Measurements from ENCODE around the gene C3. TPM values are rescaled to one million over a fixed set of nuclear protein-coding genes. Genes with fewer than 3 reads are reported as not detected.

C3 gene
- total RNA-seq, 1 experiment from 2014 or later, result 7.0 TPM

DNA sequence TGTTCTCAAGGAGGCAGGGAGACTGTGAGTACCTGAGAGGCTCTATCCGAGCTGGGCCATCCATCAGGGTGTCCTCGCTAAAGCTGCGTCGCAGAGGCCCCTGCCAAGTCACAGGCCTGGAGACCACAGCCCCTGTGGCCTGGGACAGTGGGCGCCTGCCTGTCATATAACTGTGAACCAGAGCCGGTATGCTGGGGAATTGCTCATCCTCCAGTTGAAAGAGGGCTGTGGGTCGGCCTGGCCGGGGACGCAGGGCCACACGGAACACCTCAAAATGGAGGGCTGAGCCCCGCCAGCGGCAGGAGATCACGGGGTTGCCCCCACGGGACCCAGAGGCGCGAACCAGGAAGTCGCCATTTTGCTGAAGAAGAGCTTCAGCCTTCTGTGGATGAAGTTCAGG is 40.2 kb upstream of the C3 start (continued):
- TF ChIP-seq, protein P1, sequence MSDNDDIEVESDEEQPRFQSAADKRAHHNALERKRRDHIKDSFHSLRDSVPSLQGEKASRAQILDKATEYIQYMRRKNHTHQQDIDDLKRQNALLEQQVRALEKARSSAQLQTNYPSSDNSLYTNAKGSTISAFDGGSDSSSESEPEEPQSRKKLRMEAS (IDR thresholded peaks at IDR 0.05), result no peak
- TF ChIP-seq RAD21 (IDR thresholded peaks at IDR 0.05; ENCODE audit: low read depth), result no peak

DNA sequence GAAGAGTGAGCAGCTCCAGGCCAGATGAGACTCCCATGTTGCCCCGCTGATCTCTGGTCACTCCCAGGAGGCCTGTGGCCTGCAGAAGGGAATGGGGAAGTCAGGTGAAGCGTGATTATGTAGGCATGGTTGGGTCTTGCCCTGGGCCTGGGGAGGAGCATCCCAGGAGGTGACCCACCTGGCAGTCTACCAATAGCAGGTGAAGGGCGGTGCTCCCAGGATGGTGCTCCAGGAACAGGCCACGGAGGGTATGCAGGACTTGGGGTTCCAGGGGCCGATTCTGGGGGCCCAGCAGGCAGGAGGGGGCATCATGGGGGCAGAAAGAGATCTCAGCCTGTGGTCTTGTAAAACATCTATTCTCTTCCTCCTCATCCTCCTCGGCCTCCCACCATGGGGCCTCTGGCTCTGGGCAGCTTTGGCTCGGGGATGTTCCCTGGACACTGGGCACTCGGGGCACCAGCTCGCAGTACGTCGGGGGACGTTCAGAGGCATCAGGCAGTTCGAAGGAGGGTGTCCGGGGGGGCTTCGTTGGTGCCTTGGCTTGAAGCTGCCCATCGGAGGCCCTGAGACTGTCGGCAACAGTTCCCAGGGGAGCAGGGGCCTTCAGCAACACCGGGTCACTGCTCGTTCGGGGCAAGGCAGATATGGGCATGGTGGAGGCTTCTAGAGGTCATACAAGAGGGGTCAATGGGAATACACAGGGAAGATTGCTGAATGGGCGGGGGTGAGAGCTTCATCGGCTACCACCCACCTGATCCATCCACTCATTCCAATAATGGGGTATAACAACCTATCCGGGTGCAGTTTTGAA is 34.4 kb upstream of the C3 start:
- DNase-seq (ENCODE audit: low read depth, low spot score) (no peak), ATAC-seq (no peak)
- Histone ChIP-seq H3K4me2 (ENCODE audit: low read length) (no peak overlapping the region), H2AFZ (ENCODE audit: low read depth, low read length, poor library complexity, severe bottlenecking) (no peak overlapping the region), H3K27me3 (ENCODE audit: insufficient read depth, low read length) (no peaks in the 10 kb centered on the region), H3K27ac (ENCODE audit: low read depth, low read length) (peak overlapping the region; percentile 88), H4K20me1 (ENCODE audit: insufficient read depth) (no peaks in the 10 kb centered on the region; the same call in 1 of the 2 replicates), H3K79me2 (ENCODE audit: insufficient read depth, low read length) (peaks cover 2% of the 10 kb centered on the region; the same call in 1 of the 2 replicates), H3K9ac (ENCODE audit: low read length) (no peak overlapping the region), H3K9me2 (ENCODE audit: insufficient read depth) (no peaks in the 10 kb centered on the region), H3K4me1 (ENCODE audit: control insufficient read depth in 1 of 2, insufficient read depth in 2 of 2, low read length in 2 of 2) (peaks cover 13 to 31% of the 10 kb centered on the region in 2 experiments; a peak in 3 of 4 replicates), H3K4me3 (replicated peaks in 1 of 2; ENCODE audit: low read depth in 1 of 2, low read length in 2 of 2) (no peak overlapping the region), H3K36me3 (ENCODE audit: control insufficient read depth in 1 of 2, insufficient read depth in 2 of 2, low read length in 2 of 2) (peaks cover 10 to 38% of the 10 kb centered on the region in 2 experiments; a peak in 2 of 4 replicates), H3K9me3 (ENCODE audit: control insufficient read depth in 1 of 2, insufficient read depth in 1 of 2, low read depth in 1 of 2, low read length in 2 of 2) (no peaks in the 10 kb centered on the region)
- intact Hi-C loops (cut with micrococcal nuclease), result loop anchor here (5.0 kb wide), 1 partner anchor 238 kb away; no protein-coding TSS in a partner anchor
- BruUV-seq (replicated peaks), result no TSS peak
- TF ChIP-seq SP1 (IDR thresholded peaks at IDR 0.05; ENCODE audit: low read depth) (no peak), POLR2AphosphoS5 (IDR thresholded peaks at IDR 0.05; ENCODE audit: low read depth, low read length) (no peak), YY1 (IDR thresholded peaks at IDR 0.05; ENCODE audit: extremely low read depth, insufficient replicate concordance, low read depth, low read length) (no peak), CBX3 (IDR thresholded peaks at IDR 0.05; ENCODE audit: low read depth) (no peak), FOSL1 (IDR thresholded peaks at IDR 0.05; ENCODE audit: low read depth) (no peak), EZH2 (IDR thresholded peaks at IDR 0.05) (no peak), ELF1 (IDR thresholded peaks at IDR 0.05; ENCODE audit: borderline replicate concordance, low read depth) (no peak)
- TF ChIP-seq, protein P2, sequence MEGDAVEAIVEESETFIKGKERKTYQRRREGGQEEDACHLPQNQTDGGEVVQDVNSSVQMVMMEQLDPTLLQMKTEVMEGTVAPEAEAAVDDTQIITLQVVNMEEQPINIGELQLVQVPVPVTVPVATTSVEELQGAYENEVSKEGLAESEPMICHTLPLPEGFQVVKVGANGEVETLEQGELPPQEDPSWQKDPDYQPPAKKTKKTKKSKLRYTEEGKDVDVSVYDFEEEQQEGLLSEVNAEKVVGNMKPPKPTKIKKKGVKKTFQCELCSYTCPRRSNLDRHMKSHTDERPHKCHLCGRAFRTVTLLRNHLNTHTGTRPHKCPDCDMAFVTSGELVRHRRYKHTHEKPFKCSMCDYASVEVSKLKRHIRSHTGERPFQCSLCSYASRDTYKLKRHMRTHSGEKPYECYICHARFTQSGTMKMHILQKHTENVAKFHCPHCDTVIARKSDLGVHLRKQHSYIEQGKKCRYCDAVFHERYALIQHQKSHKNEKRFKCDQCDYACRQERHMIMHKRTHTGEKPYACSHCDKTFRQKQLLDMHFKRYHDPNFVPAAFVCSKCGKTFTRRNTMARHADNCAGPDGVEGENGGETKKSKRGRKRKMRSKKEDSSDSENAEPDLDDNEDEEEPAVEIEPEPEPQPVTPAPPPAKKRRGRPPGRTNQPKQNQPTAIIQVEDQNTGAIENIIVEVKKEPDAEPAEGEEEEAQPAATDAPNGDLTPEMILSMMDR (IDR thresholded peaks at IDR 0.05 in 2 of 3, conservative IDR thresholded peaks at IDR 0.05 in 1 of 3; ENCODE audit: borderline replicate concordance in 1 of 3, insufficient read depth in 1 of 3, low read depth in 2 of 3, low read length in 2 of 3), result no peak
- TF ChIP-seq, protein P3, sequence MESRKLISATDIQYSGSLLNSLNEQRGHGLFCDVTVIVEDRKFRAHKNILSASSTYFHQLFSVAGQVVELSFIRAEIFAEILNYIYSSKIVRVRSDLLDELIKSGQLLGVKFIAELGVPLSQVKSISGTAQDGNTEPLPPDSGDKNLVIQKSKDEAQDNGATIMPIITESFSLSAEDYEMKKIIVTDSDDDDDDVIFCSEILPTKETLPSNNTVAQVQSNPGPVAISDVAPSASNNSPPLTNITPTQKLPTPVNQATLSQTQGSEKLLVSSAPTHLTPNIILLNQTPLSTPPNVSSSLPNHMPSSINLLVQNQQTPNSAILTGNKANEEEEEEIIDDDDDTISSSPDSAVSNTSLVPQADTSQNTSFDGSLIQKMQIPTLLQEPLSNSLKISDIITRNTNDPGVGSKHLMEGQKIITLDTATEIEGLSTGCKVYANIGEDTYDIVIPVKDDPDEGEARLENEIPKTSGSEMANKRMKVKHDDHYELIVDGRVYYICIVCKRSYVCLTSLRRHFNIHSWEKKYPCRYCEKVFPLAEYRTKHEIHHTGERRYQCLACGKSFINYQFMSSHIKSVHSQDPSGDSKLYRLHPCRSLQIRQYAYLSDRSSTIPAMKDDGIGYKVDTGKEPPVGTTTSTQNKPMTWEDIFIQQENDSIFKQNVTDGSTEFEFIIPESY (IDR thresholded peaks at IDR 0.05; ENCODE audit: extremely low read depth, insufficient replicate concordance, low read length), result no peak
- RAD21 ChIA-PET (ENCODE audit: low non-redundant PET in 1 of 2, low total read pairs in 2 of 2, uncharacterized antibody in 2 of 2, unreplicated experiment in 2 of 2), result no interaction called here
- POLR2A ChIA-PET, result interaction anchor here (0.5 to 2.0 kb wide), 3 partner anchors 12 to 1561 kb away, joined by 3 to 10 read pairs (median 6); partner anchors contain the start of genes GPR108 and SH2D3A
- CTCF ChIA-PET, result interaction anchor here (1.3 kb wide), 1 partner anchor 109 kb away, joined by 3 read pairs; no protein-coding TSS in a partner anchor
